ENCODE measurements around the gene CREG1.

- TF ChIP-seq CTCF (IDR thresholded peaks at IDR 0.05): no peak
- no peak for TF ChIP-seq POLR2A (IDR thresholded peaks at IDR 0.05)
These were observed 2.2 kb downstream of the CREG1 start for GRCh38 chr1:167551362-167551761.

All from body of pancreas (tissue), 4 donors.